Ovary (tissue), 1 donor: ENCODE data around the gene CTCF.

Experiments
- EP300 ChIP-seq: sonication (generic); formaldehyde crosslinking; IDR thresholded peaks from one replicate; pipeline ENCODE4 v1.6.1; 2017; ENCODE audit warnings: antibody characterized with exemption
- POLR2A ChIP-seq: fragments of 450-650 bp; IDR thresholded peaks from one replicate; pipeline ENCODE4 v1.6.1; 2017; ENCODE audit warnings: antibody characterized with exemption, mild to moderate bottlenecking, moderate library complexity

DNA sequence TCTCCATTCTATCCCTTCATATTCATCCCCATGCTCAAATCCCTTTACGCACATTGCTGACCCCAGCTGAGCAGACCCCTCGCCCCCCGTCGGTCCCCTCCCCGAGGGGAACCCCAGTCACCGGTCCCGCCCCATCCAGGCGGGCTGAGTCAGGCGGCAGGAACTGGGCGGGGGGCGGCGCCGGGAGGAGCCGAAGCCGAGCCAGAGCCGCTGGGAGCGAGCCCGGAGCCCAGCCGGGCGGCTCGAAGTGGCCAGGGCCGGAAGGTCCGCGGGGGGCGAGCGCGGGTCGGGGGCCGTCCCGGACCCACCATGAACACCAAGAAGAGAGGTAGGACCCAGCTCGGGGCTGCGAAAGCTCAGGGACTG is 25.1 kb upstream of the CTCF start:
- peak; percentile 21 for TF ChIP-seq POLR2A
- TF ChIP-seq EP300: no peak
